Measurements from ENCODE around the gene STX18.

Gene STX18

GRCh38 chr4:4580494-4580893, 38.6 kb upstream of the STX18 start:
- no peak for TF ChIP-seq CTCF (conservative IDR thresholded peaks at IDR 0.05; ENCODE audit: control insufficient read depth, insufficient read depth, low read depth, low read length)
- no peak overlapping the region for H3K4me3 ChIP-seq (ENCODE audit: control insufficient read depth, low read depth, low read length)
- no peak for DNase-seq (ENCODE audit: low read depth)

GRCh38 chr4:4578981-4579380, 37.1 kb upstream of the STX18 start:
- TF ChIP-seq CTCF (conservative IDR thresholded peaks at IDR 0.05; ENCODE audit: control insufficient read depth, insufficient read depth, low read depth, low read length), result no peak
- DNase-seq (ENCODE audit: low read depth), result no peak
- H3K4me3 ChIP-seq (ENCODE audit: control insufficient read depth, low read depth, low read length), result no peak overlapping the region

GRCh38 chr4:4577359-4577875, 35.6 kb upstream of the STX18 start:
- TF ChIP-seq CTCF (conservative IDR thresholded peaks at IDR 0.05; ENCODE audit: control insufficient read depth, insufficient read depth, low read depth, low read length), result no peak

GRCh38 chr4:4575284-4576211, 33.7 kb upstream of the STX18 start:
- peak; percentile 38 for DNase-seq (ENCODE audit: low read depth)
- peak overlapping the region; percentile 57 for H3K4me3 ChIP-seq (ENCODE audit: control insufficient read depth, low read depth, low read length)
- no peak for TF ChIP-seq CTCF (conservative IDR thresholded peaks at IDR 0.05; ENCODE audit: control insufficient read depth, insufficient read depth, low read depth, low read length)

More at GRCh38 chr4:4577359-4577875, 35.6 kb upstream of the STX18 start:
- H3K4me3 ChIP-seq (ENCODE audit: control insufficient read depth, low read depth, low read length), result no peak overlapping the region
- no peak for DNase-seq (ENCODE audit: low read depth)

- DNase-seq (ENCODE audit: low read depth), result peak; percentile 75
- H3K4me3 ChIP-seq (ENCODE audit: control insufficient read depth, low read depth, low read length), result peak overlapping the region; percentile 57
- TF ChIP-seq CTCF (conservative IDR thresholded peaks at IDR 0.05; ENCODE audit: control insufficient read depth, insufficient read depth, low read depth, low read length), result no peak
Observed at GRCh38 chr4:4574792-4575191, 32.9 kb upstream of the STX18 start.

- TF ChIP-seq CTCF (conservative IDR thresholded peaks at IDR 0.05; ENCODE audit: control insufficient read depth, insufficient read depth, low read depth, low read length), result no peak
- H3K4me3 ChIP-seq (ENCODE audit: control insufficient read depth, low read depth, low read length), result no peak overlapping the region
- DNase-seq (ENCODE audit: low read depth), result no peak
Observed at GRCh38 chr4:4574052-4574451, 32.2 kb upstream of the STX18 start.
